ENCODE results near the gene WDR31.

Gene WDR31

DNA sequence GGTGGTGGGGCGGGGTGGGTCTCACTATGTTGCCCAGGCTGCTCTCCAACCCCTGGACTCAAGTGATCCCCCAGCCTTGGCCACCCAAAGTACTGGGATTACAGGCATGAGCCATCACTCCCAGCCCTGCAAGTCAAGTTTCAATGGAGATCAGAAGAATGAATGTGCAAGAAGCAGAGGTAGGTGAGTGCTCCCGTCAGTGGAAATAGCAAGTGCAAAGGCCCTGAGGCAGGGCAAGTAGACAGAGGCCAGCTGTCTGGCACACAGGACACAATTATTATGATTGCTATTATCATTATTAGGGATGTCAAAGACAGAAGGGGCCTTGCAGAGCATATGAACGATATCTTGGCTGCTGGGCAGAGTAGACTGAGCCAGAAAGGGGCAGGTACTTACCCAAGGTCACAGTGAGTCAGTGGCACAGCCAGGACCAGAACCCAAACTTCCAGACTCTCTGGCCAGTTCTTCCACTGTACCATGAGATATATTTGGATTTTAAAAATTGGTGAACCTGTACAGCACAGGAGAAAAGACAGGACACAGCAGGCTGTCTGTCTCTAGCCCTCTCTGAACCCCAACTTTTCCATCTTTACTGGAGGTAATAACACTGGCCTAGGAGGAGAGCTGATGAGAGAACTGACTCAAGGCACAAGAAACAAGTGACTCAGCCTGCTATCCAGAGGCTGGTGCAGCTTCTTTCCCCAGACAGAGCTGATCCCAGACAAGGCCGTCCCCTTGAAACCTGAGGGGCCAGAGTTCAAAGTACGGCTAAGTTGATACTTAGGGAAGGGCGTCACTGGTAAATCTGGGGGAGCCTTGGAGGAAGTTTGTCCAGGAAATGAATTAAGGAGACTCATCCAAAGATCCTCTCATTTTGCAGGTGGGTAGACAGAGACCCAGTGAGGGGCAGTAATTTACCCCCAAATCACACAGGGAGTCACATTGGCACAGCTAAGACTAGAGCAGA is 35.3 kb upstream of the WDR31 start:
- ChIA-PET CTCF (interaction anchor here (0.6 to 0.9 kb wide), 2 partner anchors 14 to 101 kb away, joined by 3 read pairs; no protein-coding TSS in a partner anchor), POLR2A (interaction anchor here (0.7 to 1.3 kb wide), 2 partner anchors 36 to 100 kb away, joined by 3 read pairs; partner anchors contain the start of genes CDC26, PRPF4 and WDR31)
- DNase-seq (ENCODE audit: extremely low spot score), result no peak
- TF ChIP-seq BHLHE40 (IDR thresholded peaks at IDR 0.05; ENCODE audit: borderline replicate concordance) (no peak), ZNF384 (IDR thresholded peaks at IDR 0.05) (no peak), ARNT (IDR thresholded peaks at IDR 0.05) (no peak), FOXM1 (IDR thresholded peaks at IDR 0.05; ENCODE audit: borderline replicate concordance) (no peak), TARDBP (IDR thresholded peaks at IDR 0.05) (no peak), LEF1 (IDR thresholded peaks at IDR 0.05; ENCODE audit: borderline replicate concordance) (no peak), SUZ12 (IDR thresholded peaks at IDR 0.05) (no peak), CTBP1 (IDR thresholded peaks at IDR 0.05; ENCODE audit: borderline replicate concordance) (no peak), HDGF (IDR thresholded peaks at IDR 0.05; ENCODE audit: borderline replicate concordance) (no peak), SP1 (IDR thresholded peaks at IDR 0.05) (no peak), NFRKB (IDR thresholded peaks at IDR 0.05) (no peak), L3MBTL2 (conservative IDR thresholded peaks at IDR 0.05) (no peak), FOXA1 (IDR thresholded peaks at IDR 0.05) (no peak), FOXK2 (IDR thresholded peaks at IDR 0.05) (no peak), ELF4 (IDR thresholded peaks at IDR 0.05) (no peak)
- TF ChIP-seq, protein P1, sequence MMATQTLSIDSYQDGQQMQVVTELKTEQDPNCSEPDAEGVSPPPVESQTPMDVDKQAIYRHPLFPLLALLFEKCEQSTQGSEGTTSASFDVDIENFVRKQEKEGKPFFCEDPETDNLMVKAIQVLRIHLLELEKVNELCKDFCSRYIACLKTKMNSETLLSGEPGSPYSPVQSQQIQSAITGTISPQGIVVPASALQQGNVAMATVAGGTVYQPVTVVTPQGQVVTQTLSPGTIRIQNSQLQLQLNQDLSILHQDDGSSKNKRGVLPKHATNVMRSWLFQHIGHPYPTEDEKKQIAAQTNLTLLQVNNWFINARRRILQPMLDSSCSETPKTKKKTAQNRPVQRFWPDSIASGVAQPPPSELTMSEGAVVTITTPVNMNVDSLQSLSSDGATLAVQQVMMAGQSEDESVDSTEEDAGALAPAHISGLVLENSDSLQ (IDR thresholded peaks at IDR 0.05), result no peak

DNA sequence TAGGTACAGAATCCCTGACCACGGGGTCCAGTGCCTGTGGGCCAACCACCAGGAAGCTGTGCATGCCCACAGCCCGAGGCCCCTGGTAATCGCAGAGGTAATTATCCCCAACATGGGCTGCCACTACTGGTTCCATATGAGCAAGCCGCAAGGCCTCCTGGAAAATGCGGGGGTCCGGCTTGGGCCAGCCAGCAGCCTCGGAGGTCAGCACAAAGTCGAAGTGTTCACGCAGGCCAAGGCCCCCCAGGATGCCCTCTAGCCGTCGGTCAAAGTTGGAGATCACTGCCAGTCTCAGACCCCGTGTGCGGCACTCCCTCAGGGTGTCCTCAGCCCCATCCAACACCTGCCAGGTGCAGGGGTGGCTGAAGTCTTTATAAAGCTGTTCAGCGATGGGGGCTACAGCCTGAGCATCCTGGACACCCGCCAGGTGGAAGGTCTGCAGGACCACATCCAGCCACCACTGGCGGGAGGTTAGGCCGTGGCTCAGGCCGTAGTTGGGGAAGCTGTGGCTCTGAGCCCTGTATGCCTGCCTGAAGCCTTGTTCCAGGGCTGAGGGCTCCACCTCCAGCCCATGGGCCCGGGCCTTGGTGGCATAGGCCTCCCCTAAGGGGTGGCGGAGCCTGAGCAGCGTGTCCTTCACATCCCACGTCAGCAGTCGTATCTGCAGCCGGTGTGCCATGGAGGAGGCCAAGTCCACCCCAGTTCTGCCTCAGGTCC is 33.8 kb upstream of the WDR31 start:
- no peak for DNase-seq (ENCODE audit: extremely low spot score)
- TF ChIP-seq NFRKB (IDR thresholded peaks at IDR 0.05), result no peak
- CTCF ChIA-PET, result interaction anchor here (0.9 kb wide), 1 partner anchor 12 kb away, joined by 3 read pairs; no protein-coding TSS in a partner anchor
- POLR2A ChIA-PET, result no interaction called here

- CTCF ChIA-PET, result no interaction called here
- POLR2A ChIA-PET, result no interaction called here
- no peak for DNase-seq (ENCODE audit: extremely low spot score)
- no peak for TF ChIP-seq FOXK2 (IDR thresholded peaks at IDR 0.05)
- TF ChIP-seq SUZ12 (IDR thresholded peaks at IDR 0.05), result no peak
- TF ChIP-seq TARDBP (IDR thresholded peaks at IDR 0.05), result no peak
Measured at GRCh38 chr9:113373256-113373655, 33.2 kb upstream of the WDR31 start.

DNA sequence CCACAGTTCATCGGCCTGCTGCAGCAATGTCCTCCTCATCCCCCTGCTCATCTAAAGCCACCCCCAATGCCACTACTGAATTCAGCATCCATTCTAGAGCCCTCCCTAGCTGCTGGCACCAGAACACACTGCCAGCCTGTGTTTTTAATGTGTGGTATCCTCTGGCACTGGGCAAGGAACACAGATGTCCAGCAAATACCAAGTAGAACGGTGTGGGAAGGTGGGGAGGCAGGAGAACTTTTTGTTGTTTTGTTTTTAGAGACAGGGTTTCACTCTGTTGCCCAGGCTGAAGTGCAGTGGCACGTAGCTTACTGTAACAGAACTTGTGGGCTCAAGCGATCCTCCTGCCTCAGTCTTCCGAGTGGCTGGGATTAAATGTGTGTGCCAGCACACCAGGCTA is 32.0 kb upstream of the WDR31 start:
- TF ChIP-seq, protein P1 (IDR thresholded peaks at IDR 0.05), result no peak
- no peak for TF ChIP-seq BHLHE40 (IDR thresholded peaks at IDR 0.05; ENCODE audit: borderline replicate concordance)
- TF ChIP-seq HDGF (IDR thresholded peaks at IDR 0.05; ENCODE audit: borderline replicate concordance), result no peak
- no peak for TF ChIP-seq ZNF384 (IDR thresholded peaks at IDR 0.05)
- TF ChIP-seq L3MBTL2 (conservative IDR thresholded peaks at IDR 0.05), result no peak
- TF ChIP-seq SP1 (IDR thresholded peaks at IDR 0.05), result no peak
- no peak for TF ChIP-seq FOXA1 (IDR thresholded peaks at IDR 0.05)
- no peak for TF ChIP-seq ELF4 (IDR thresholded peaks at IDR 0.05)
- CTCF ChIA-PET, result no interaction called here
- no peak for DNase-seq (ENCODE audit: extremely low spot score)
- POLR2A ChIA-PET, result no interaction called here

GRCh38 chr9:113370806-113371325 is 30.8 kb upstream of the WDR31 start:
- ChIA-PET CTCF (no interaction called here), POLR2A (interaction anchor here (1.6 kb wide), 1 partner anchor 31 kb away, joined by 7 read pairs; the partner anchor contains the start of gene WDR31)
- no peak for DNase-seq (ENCODE audit: extremely low spot score)
- no peak for TF ChIP-seq CTBP1 (IDR thresholded peaks at IDR 0.05; ENCODE audit: borderline replicate concordance)
- TF ChIP-seq FOXM1 (IDR thresholded peaks at IDR 0.05; ENCODE audit: borderline replicate concordance), result no peak
- TF ChIP-seq BHLHE40 (IDR thresholded peaks at IDR 0.05; ENCODE audit: borderline replicate concordance), result no peak
- no peak for TF ChIP-seq NFRKB (IDR thresholded peaks at IDR 0.05)
- TF ChIP-seq TARDBP (IDR thresholded peaks at IDR 0.05), result no peak
- TF ChIP-seq HDGF (IDR thresholded peaks at IDR 0.05; ENCODE audit: borderline replicate concordance), result no peak
- TF ChIP-seq SUZ12 (IDR thresholded peaks at IDR 0.05), result no peak
- no peak for TF ChIP-seq LEF1 (IDR thresholded peaks at IDR 0.05; ENCODE audit: borderline replicate concordance)
- no peak for TF ChIP-seq SP1 (IDR thresholded peaks at IDR 0.05)

DNA sequence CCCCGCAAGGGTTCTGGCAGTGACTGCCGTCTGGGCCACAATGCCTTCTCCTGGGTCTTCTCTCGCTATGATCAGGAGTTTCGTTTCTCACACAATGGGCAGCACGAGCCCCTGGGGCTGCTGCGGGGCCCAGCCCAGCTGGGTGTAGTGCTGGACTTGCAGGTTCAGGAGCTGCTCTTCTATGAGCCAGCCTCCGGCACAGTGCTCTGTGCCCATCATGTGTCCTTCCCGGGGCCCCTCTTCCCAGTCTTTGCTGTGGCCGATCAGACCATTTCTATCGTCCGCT is 29.7 kb upstream of the WDR31 start:
- POLR2A ChIA-PET, result no interaction called here
- TF ChIP-seq SUZ12 (IDR thresholded peaks at IDR 0.05), result no peak
- no peak for TF ChIP-seq ELF4 (IDR thresholded peaks at IDR 0.05)
- TF ChIP-seq L3MBTL2 (conservative IDR thresholded peaks at IDR 0.05), result no peak
- TF ChIP-seq ZNF384 (IDR thresholded peaks at IDR 0.05), result no peak
- TF ChIP-seq, protein P1 (IDR thresholded peaks at IDR 0.05), result no peak
- TF ChIP-seq FOXK2 (IDR thresholded peaks at IDR 0.05), result no peak
- TF ChIP-seq TARDBP (IDR thresholded peaks at IDR 0.05), result no peak
- TF ChIP-seq HDGF (IDR thresholded peaks at IDR 0.05; ENCODE audit: borderline replicate concordance), result no peak
- TF ChIP-seq ARNT (IDR thresholded peaks at IDR 0.05), result no peak
- TF ChIP-seq CTBP1 (IDR thresholded peaks at IDR 0.05; ENCODE audit: borderline replicate concordance), result no peak
- TF ChIP-seq FOXA1 (IDR thresholded peaks at IDR 0.05), result no peak
- TF ChIP-seq NFRKB (IDR thresholded peaks at IDR 0.05), result no peak
- no peak for TF ChIP-seq BHLHE40 (IDR thresholded peaks at IDR 0.05; ENCODE audit: borderline replicate concordance)
- no peak for TF ChIP-seq FOXM1 (IDR thresholded peaks at IDR 0.05; ENCODE audit: borderline replicate concordance)
- no peak for TF ChIP-seq SP1 (IDR thresholded peaks at IDR 0.05)
- CTCF ChIA-PET, result no interaction called here
- DNase-seq (ENCODE audit: extremely low spot score), result no peak
